Glomerular visceral epithelial cell (primary cell): ENCODE measurements around the gene SGK1.
A peak's percentile ranks its signal among the peaks of the same experiment; 100 is the strongest.

Experiments used
- DNase-seq: peaks from one replicate; pipeline ENCODE4 v3.0.0-alpha.2; 2016; ENCODE audit errors: extremely low spot score

Gene SGK1

DNA sequence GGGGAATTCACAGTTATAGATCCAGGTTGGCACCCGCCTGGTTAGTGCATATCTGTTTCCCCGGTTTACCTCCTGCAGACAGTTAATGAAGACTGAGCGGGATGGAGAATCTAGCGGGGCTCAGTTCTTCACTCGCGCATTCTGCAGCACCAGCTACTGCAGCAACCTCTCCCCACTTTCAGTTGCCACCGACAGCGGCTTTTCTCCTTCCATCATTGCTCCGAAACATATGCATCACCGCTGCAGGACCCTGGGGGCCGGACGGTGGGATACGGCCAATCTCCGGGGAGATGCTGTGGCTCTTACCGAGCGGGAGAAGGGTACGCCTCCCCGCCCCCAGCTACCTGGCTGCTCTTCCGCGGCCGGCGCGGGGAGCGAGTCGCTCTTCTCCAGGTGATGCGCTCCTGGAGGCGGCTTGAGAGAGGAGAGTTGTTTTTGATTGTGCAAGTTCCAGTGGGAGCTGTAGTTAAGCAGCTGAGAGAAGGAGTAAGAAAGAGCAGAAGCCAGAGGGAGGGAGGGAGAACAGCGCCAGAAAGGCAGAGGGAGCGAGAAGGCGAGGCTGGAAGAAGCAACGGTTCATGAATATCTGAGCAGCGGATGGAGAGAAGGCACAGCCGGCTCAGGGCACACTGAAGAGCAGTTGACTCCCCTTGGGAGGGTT, at the start of gene SGK1:
Gene SGK1 (minus strand): TSS at position 642 of the 661 bp plus-strand sequence. CDS start 652 bp downstream, outside the sequence.
- peak; percentile 13 for DNase-seq

DNA sequence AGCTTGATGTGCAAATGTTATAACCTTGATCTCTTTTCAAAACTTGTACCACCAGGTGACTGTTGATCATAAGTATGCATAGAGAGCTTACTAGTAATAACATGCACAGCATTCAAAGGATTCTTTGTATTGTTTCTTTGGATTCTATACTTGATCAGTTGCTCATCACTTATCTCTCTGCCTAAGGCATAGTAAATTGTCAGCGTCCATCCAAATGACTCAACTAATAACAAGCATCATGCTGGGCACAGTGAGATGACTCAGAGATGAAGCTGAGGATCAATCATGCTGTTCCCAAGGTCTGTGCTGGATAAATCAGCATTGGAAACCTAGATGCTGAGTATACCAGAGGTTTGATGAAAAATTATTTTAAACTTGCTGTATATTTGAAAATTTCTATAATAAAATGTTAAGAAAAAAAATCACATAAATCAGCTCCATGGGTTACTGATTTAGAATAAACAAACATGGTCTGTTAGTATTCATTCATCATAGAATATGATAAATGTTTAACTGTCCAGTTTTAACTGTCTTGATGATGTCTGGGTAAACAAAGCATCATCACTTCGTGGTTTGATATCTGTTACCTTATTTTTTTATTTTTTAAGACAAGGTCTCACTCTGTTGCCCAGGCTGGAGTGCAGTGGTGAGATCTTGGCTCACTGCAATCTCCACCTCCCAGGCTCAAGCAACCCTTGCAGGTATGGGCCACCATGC, 45.6 kb upstream of the SGK1 start:
- DNase-seq = peak; percentile 20

DNA sequence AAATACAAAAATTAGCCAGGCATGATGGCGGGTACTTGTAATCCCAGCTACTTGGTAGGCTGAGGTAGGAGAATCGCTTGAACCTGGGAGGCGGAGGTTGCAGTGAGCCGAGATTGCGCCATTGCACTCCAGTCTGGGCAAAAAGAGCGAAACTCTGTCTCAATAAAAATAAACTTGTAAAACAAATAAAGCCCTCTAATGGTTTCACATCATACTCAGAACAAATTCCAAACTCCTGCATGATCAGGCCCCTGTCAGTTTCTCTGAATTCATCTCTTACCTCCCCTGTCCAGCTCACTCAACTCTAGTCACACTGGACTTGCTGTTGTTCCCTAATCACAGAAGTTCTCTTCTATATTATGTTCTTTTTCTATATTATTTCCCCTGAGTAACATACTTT, 43.1 kb upstream of the SGK1 start:
- DNase-seq = no peak

- DNase-seq = no peak
Observed at GRCh38 chr6:134359302-134359701, 41.4 kb upstream of the SGK1 start.

DNA sequence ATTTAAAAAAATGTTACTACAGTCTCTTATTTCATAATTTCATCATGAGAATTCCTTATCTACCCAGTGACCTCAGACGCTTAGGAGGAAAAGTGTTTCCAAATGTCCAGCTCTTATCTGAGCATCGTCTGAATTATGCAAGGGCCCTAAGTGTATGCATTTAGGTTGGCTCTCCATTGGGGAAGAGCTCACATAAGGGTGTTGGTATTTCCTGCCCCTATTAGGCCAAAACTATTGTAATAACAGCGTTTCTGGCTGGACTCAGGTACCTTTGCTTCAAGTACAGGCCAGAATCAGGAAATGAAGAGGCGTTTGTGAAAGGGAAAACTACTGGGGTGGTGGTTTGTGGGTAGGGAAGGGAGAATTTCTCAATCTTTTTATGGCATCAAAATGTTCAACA, 40.4 kb upstream of the SGK1 start:
- DNase-seq = no peak

GRCh38 chr6:134357022-134357487, 39.1 kb upstream of the SGK1 start:
- no peak for DNase-seq

DNA sequence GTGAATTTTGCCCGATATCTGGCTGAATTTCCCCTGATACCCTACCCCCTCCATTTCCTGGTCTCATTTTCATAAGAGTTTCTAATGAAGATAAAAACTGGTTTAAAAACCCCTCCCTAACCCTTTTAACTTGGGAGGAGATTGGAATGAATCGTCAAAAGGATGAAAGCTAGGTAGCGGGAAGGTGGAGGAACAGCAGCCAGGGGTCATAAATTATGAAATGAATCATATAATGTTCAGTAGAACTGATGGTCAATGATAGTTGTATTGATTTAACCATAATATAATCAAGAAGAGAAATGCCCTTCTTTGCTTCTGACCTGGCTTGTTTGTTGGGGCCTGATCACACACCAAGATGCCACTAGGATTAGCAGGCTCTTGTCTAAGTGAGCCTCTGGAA, 38.5 kb upstream of the SGK1 start:
- DNase-seq = no peak

DNA sequence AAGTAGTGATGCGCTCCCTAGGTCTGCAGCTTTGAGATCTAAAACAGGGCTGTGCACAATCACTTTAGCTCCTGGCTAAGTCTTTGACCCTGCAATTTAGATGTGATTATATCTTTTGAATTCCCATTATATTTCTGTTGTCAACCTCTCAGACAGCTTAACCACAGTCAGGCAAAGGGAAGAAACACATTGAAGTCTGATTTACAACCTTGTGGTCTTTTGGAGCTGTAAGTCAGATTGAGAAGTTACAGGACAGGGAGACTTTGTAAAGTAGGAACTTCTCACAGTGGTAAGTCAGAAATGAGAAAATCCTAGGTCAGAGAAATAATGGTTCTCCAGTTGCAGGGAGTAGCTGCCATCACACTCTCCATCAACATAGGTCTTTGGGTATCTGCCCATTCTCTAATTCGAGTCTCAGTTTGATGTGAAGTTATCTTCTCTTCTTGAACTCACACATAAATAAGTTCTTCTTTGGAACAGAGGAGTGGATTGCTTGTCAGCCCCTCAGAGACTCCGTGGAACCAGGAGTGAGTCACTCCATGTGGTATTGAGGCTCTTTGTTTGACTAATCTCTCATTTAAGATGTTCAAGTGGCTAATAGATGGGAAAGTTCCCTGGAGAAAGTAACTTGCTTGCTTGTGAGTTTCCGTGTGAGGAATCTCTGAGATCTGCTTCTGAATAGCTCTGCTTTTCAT, 35.0 kb upstream of the SGK1 start:
- peak; percentile 38 for DNase-seq

- no peak for DNase-seq
Observed at GRCh38 chr6:134351615-134352474, 33.9 kb upstream of the SGK1 start.

DNA sequence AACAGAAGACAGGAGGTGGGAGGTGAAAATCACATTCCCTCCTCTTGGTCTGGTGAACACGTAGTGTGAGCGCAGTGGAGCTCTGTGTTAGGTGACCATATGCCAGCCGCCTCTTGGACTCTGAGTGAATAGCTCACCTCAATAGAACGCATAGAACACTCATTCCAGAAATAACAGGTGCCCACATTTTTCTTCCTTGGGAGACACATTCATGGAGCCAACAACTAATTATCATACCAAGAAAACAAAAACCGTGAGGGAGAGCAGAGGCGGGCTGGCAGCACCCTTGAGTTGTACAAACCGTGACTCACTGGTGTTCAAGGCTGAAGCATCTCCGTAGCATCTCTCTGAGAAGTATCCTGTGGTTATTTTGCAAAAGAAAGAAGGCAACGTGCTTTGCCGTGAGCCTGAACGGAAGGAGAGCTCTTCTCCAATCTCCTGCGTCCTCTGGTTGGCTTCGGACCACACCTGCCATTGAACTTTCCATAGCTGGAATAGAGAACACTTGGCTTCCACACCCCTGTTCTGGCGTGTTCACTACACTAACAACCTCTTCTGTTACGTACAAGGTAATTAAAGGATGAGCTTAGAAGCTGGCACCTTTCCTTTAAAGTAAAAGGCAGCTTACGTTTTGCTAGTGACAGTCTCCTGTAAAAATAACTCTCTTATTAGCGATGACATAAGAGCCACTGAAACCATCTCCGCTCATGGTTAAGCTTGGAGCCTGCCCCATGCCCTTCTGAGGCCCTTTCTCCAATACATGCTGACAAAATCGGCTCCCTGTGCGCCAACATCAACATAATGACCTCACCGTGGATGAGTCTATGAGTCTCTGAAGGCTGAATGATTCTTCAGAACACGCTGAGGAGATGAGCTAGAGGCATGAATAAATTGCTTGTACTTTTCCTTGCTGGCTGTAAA, 30.2 kb upstream of the SGK1 start:
- peak; percentile 83 for DNase-seq

DNA sequence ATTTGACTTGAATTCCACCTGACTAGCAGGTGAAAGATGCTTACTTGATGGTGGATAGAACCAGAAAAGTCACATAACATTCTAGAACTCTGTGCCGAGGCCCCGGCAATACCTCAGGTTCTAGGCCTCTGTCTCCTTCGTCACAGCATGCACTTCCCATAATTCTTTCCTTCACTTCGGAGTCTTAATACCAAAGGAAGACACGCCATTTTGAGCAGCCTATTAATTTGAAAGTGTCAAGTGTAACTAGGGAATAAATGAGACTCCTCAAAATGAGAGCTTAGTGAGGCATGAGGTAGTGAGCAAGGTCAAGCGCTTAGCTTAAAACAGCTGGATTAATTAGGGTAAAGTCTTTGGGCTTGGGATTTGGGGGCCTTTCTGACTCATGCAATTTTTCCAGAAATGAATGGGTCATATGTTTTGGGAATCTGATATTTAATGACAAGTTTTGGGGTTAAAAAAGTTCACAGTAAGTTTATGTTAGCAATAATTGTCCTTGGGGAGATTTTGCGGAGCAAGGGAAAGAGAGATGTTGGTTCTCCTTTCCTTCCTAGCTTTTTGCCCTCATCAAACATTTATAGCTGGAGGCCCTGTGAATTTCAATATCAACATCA, 29.1 kb upstream of the SGK1 start:
- DNase-seq = no peak

DNA sequence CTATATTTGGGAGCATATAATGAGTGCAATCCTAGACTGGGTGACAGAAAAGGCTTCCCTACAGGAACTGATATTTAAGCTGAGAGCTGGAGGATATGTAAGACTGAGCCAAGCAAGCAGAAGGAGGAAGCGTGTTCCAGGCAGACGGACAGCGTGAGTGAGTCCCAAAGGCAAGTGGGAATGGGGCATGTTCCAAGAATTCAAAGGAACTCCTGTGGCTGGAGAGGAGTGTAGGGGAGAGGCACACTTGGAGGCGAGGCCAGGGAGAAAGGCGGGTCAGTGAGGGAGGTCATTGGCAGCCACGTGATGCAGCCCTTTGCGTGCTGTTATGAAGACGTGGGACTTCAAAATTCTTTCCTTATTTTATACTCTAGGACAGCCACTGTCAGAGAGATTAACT, 27.9 kb upstream of the SGK1 start:
- no peak for DNase-seq

- DNase-seq = no peak
Observed at GRCh38 chr6:134343066-134343465, 25.2 kb upstream of the SGK1 start.

- no peak for DNase-seq
Observed at GRCh38 chr6:134341999-134342567, 24.2 kb upstream of the SGK1 start.

GRCh38 chr6:134340179-134340975, 22.5 kb upstream of the SGK1 start:
- no peak for DNase-seq

DNA sequence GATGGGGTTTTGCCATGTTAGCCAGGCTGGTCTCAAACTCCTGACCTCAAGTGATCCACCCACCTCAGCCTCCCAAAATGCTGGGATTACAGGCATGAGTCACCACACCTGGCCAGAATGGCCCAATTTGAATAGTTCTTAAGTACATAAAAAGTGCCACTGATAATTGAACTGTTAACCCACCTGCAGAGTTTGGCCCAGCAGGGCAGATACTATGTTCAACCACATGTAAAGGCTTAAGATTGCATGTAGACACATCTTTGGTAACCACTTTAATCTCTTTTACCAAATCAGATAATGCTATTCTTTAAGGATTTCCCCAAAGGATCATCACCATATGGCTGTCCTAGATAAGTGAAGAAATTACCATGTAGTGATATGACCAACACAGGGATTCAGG, 21.3 kb upstream of the SGK1 start:
- no peak for DNase-seq

- no peak for DNase-seq
Observed at GRCh38 chr6:134331256-134331655, 13.3 kb upstream of the SGK1 start.

DNA sequence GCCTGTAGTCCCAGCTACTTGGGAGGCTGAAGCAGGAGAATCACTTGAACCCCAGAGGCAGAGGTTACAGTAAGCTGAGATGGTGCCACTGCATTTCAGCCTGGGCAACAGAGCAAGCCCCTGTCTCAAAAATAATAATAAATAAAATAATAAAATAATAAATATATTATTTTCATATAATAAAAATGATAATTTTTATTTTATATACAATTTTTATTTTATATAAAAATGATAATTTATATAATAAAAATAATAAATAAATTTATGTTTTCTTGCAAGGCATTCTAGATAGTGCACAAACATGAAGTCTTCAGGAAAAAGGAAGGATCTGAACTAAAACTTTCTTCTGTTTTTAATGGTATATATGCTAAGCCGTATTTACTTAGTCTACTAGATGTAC, 12.6 kb upstream of the SGK1 start:
- no peak for DNase-seq

DNA sequence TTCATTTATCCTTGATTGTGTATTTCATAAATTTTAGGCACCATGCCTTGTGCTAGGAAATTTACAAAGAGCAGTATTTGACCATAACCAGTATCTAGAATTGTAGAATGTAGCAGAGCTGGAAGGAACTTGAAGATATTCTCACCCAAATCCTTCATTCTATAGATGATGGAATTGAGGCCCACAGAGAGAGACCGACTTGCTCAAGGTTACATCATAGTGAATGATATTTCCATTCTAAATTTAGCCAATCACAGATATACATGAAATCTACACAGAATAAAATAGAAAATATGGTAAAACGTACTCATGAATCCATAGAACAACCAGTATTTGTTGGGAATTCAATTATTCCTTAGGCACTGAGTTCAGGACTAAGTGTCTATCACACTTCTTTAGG, 10.9 kb upstream of the SGK1 start:
- no peak for DNase-seq
